Breast epithelium (tissue), 3 donors: Measurements from ENCODE around the gene PSTPIP2.

Experiments
- POLR2A ChIP-seq: fragments of 450-650 bp; IDR thresholded peaks from one replicate; pipeline ENCODE4 v1.6.1; 2016; ENCODE audit warnings: antibody characterized with exemption, mild to moderate bottlenecking, moderate library complexity
- TF ChIP-seq, protein P1 (sequence below), 3 donors: fragments of 450-650 bp; IDR thresholded peaks; one replicate each; pipeline ENCODE4 v1.5.1; 2016 to 2017; ENCODE audit warnings: antibody characterized with exemption in 3 of 3, mild to moderate bottlenecking in 3 of 3, moderate library complexity in 3 of 3

DNA sequence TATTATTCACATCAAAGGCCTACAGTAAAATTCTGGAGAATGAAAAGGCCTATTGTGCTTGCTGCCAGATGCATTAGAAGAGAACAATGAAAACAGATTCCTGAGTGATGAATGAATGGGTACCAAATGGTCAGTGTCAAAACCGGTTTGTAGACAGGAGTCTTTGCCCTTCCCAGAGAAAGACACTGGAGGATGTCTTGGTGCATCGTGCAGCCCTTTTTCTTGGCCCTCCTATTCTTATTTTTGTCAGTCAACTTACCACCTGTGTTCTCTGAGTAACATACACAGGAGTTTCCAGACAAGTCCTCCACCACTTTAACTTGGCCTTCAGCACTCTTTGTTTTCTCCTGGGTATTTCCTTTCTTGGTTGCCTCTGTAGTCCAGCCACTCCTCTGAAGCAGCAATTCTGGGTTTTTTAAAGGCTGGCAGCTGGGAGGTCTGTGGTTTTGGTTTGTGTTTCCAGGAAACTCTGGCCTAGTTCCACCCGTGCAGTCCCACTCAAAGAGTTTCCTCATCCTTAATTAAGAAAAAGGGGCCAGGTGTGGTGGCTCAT lies 29.4 kb downstream of the PSTPIP2 start:
- TF ChIP-seq, protein P1, sequence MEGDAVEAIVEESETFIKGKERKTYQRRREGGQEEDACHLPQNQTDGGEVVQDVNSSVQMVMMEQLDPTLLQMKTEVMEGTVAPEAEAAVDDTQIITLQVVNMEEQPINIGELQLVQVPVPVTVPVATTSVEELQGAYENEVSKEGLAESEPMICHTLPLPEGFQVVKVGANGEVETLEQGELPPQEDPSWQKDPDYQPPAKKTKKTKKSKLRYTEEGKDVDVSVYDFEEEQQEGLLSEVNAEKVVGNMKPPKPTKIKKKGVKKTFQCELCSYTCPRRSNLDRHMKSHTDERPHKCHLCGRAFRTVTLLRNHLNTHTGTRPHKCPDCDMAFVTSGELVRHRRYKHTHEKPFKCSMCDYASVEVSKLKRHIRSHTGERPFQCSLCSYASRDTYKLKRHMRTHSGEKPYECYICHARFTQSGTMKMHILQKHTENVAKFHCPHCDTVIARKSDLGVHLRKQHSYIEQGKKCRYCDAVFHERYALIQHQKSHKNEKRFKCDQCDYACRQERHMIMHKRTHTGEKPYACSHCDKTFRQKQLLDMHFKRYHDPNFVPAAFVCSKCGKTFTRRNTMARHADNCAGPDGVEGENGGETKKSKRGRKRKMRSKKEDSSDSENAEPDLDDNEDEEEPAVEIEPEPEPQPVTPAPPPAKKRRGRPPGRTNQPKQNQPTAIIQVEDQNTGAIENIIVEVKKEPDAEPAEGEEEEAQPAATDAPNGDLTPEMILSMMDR (IDR thresholded peaks at IDR 0.05): no peak
- TF ChIP-seq POLR2A: no peak
